GM21576 (cell line): ENCODE data around the gene TACR2.

Experiments
- ATAC-seq: cut with Tn5 transposase; IDR thresholded peaks from one replicate; pipeline ENCODE4 v1.9.1; 2021; ENCODE audit warnings: mild to moderate bottlenecking, moderate library complexity; ENCODE audit not compliant: unreplicated experiment

TACR2 gene

GRCh38 chr10:69421611-69422308 lies 5.0 kb upstream of the TACR2 start:
- ATAC-seq: no peak

GRCh38 chr10:69419744-69420126 lies 3.0 kb upstream of the TACR2 start:
- no peak for ATAC-seq

DNA sequence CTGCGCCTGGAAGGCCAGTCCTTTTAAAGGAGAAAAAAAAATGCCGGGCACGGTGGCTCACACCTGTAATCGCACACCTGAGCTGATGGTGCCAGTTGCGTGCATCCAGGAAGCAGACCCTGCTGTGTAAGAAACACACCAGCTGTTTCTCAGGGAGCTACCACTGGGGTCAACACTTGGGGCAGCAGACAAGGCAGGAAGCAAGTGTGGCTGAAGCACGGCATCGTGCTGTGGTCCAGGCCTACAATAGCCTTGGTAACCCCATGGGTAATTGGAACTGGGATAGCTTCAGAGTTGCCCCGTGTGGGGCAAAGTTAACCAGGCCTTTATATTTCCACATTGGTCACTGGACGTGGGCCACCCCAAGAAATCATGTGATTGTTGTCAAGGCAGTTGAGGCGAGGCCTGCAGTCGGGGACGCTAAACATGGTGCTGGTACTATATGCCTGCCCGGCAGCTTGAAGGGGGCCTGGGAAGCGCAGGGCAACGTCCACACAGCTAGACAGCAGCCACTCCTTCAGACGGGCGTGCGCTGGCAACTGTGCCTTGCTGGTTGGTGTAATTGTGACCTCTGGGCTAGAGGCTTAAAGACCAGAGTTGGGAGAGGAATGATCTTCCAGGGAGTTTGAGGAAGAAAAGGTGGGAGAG lies 2.5 kb upstream of the TACR2 start:
- no peak for ATAC-seq

- no peak for ATAC-seq
Measured at GRCh38 chr10:69418052-69418752, 1.5 kb upstream of the TACR2 start.

DNA sequence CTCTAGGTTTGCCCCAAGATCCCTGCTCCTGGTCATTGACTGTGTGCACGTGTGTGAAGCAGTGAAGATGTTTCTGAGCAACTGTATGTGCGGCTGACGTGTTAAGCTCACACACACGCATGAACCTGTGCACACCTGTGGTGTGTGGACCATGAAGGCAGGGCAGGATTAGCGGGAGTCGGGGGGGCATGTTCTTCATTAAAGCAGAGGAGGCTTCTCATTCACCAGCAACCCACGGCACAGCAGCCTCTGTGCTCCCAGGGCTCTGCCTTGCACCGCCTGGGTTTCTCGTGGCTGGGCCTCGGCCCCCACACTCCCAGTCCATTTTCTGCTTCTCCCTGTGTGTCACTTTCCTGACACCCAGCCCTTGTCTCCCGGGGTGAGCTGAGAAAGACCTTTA lies 824 bp upstream of the TACR2 start:
- no peak for ATAC-seq

DNA sequence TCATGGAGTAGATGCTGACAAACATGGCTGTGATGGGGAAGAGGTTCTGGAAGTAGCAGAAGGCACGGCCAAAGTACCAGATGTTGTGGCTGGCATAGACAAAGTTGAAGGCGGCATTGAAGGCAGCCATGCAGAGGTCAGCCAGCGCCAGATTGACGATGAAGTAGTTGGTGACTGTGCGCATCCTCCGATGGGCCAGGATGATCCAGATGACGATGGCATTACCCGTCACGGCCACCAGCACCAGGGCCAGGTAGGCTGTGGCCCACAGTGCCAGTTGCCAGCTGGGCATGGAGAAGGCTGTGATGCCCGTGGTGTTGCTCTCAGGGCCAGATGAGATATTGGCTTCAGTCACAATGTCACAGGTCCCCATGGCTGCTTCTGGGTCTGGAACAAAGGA lies 767 bp downstream of the TACR2 start:
- no peak for ATAC-seq

DNA sequence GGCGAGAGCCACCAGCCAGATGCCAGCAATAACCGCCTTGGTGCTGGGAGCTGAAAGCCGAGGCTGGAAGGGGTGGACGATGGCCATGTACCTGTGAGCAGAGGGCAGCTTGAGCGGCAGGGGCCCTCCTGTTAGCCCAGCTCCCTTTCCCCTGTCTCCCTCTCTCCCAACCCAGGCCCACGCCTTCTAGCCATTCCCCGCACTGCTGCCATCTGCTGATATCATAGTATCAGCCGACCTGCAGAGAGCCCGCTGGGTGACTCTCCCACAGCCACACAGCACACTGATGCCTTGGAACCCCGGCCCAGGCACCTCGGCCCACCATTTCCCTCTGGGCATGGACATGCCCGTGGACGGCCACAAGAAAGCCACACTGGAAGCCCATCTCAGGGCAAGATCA lies 1.7 kb downstream of the TACR2 start:
- no peak for ATAC-seq

GRCh38 chr10:69414036-69415018 lies 2.4 kb downstream of the TACR2 start:
- ATAC-seq: no peak

GRCh38 chr10:69413221-69413865 lies 3.4 kb downstream of the TACR2 start:
- ATAC-seq: no peak

DNA sequence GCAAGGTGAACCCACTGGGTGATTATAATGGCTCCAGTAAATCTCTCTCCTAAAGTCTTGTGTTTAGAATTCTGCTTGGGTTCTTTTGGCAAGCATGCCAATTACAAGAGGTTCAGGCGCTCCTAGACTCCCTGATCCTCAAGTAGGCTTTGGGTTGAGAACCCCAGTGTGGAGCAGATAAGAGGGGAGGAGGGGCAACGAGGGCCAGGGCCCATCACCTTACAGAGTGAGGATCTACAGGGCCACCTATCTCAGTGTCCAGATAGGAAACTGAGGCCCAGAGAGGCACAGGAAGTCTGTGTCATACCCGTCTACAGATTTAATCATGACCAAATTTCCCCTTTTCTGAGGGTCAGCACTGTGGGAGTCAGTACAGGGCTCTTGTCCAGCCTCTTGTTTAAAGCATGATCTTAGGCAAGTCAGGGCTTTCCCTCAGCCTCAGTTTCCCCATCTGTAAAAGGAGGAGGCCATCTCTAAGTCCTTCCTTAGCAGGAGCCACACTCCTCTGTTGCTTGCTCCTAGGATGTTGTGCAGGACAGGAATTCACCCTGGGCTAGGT lies 4.4 kb downstream of the TACR2 start:
- ATAC-seq: no peak

- ATAC-seq: no peak
Measured at GRCh38 chr10:69411476-69411875, 5.2 kb downstream of the TACR2 start.

DNA sequence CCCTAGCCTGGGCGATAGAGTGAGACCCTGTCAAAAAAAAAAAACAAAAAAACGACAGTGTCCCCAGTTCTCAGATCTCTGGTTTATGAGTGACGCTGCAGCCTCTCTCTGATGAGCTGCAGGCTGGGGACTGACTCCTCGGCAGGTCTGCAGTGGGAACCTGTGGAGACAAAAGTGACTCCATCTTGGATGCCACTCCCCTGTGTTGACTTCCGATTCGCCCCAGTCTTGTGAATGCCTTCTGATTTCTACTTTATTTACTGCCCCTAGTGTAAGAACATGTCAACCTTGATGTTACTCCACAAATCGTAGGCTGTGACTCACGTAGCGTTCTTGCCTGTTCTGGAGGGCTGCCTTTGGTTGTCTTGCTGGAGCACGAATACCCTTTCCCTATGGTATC lies 6.2 kb downstream of the TACR2 start:
- ATAC-seq: no peak

DNA sequence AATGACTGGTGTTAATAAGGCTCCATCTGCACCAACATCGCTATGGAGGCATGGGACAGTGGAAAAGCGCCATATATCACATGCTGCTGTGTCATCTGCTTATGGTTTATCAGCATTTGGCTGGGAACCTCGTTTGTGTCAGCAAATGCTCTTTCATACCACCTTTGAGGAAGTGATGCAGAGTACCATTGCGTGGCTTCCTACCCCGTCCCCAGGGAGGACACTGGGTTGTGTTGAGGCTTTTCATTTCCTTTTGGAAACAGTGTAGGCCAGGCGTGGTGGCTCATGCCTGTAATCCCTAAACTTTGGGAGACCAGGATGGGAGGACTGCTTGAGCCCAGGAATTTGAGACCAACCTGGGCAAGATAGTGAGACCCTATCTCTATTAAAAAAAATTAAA lies 6.8 kb downstream of the TACR2 start:
- no peak for ATAC-seq

GRCh38 chr10:69409176-69409495 lies 7.6 kb downstream of the TACR2 start:
- ATAC-seq: no peak

DNA sequence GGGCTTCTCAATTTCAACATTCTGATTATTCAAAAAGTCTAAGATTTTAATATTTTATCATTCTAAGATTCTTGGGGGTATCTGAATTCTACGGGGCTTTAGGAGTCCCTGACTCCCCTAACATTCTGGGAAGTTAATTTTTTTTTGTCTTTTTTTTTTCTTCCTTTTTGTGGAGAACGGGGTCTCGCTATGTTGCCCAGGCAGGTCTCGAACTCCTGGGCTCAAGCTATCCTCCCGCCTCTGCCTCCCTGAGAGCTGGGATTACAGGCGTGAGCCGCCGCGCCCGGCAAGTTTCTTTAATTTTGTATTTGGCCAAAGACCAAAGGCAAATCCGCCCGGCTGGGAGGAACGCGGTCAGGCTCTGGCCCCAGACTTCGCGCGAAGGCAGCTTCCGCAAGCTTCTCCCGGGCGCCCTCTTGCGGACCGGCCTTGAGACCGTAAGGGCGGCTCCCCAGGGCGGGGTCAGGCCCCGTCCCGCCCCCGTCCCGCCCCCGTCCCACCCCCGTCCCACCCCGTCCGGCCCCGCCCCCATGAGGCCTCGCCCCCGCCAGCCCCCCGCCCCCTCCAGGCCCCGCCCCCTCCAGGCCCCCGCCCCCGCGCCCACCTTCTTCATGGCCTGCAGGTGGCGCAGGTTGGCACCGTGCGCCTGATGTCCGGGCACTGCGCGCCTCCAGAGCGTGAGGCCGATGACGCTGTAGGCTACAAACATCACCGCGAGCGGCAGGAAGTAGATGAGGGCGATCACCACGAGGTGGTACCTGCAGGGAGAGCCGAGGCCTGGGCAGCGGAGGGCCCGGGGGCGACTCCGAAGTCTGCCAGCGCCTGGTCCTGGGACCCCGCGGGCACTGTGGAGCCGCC lies 8.2 kb downstream of the TACR2 start:
- ATAC-seq: peak; percentile 83

DNA sequence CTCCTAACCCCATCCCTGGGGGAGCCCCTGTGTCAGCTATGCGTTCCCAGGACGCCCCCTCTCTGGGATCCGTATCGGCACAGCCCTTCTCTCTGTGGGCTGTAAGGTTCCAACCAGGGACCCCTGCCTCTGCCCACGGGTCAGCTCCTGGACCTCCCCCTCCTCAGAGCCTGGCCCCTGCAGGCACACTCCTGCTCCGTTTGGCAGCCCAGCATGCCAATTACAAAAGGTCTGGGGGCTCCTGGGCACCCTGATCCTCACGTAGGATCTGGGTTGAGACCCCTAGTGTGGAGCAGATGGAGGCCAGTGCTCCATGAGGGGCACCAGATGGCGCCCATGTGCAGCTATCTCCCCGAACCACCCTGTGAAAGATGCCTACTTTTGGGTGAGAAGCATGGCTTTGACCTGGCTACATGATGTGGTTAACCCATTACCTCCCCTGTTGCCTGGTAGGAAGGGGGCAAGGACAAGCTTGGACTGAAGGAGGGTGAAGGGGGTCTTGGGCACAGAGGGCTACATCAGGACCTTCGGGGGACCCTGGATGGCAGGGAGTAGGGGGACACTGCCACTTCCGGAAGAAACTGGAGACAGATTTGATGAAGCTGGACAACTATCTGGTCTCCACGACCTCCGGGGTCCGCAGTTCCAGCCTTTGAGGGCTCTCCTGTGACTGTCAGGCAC lies 9.0 kb downstream of the TACR2 start:
- ATAC-seq: no peak

- ATAC-seq: no peak
Measured at GRCh38 chr10:69406816-69407580, 9.7 kb downstream of the TACR2 start.

- no peak for ATAC-seq
Measured at GRCh38 chr10:69406302-69406811, 10.4 kb downstream of the TACR2 start.
